Amniotic epithelial cell (primary cell): ENCODE measurements around the gene ANTXRL.

Experiments
- DNase-seq: peaks from one replicate; pipeline ENCODE4 v3.0.0-alpha.2; 2010; ENCODE audit warnings: low read depth

The ANTXRL gene

GRCh38 chr10:46308113-46308415 lies 21.3 kb downstream of the ANTXRL start:
- no peak for DNase-seq

GRCh38 chr10:46308666-46309450 lies 22.1 kb downstream of the ANTXRL start:
- no peak for DNase-seq

DNA sequence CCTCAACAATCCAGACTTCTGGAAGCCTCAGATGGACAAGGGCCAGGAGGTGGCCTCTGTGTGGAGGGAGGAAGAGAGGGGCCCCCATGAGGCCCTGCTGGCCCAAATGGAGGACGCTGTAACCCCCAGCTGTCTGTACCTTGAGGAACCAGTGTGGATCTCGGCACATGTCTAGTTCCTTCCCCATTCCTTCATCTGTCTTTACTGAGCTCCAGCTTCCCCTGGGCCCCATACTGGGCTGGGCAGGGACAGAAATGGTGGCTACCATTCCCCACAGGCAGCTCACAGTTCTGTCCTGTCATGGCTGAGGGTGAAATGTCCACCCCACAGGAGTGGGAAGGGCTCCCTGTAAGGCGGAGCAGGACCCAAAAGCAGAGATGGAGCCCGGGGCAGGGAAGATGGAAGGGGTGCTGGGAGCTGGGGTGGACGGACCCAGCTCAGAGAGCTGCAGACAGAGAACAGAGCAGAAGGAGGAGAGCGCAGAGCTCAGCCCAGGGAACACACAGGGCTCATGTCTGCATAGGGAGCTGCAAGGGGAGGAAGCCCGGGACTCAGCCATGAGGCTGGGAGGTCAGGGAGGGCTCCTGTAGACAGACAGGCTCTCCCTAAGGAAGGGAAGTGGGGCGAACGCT lies 22.8 kb downstream of the ANTXRL start:
- no peak for DNase-seq

- no peak for DNase-seq
Measured at GRCh38 chr10:46310143-46310514, 23.3 kb downstream of the ANTXRL start.

- no peak for DNase-seq
Measured at GRCh38 chr10:46310851-46311250, 24.1 kb downstream of the ANTXRL start.

DNA sequence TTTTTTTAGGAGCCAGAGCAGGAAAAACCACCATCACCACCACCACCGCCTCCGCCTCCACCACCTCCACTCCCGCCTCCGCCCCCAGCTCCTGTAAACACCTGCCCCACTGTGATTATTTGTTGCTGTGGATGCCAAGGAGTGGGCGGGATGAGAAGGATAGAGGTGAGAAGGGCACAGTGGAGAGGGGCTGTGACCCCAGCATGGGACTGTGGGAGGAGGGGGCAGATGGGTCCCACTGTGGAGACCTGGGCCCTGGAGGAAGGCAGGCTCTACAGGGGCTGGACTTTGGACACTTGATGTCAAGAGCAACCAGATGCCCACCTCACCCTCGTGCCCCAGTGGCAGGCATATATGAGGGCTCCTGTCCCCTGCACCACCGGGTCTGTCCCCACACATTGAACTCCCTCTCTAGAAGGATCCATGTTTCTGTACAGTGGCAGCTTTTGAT lies 24.7 kb downstream of the ANTXRL start:
- no peak for DNase-seq

DNA sequence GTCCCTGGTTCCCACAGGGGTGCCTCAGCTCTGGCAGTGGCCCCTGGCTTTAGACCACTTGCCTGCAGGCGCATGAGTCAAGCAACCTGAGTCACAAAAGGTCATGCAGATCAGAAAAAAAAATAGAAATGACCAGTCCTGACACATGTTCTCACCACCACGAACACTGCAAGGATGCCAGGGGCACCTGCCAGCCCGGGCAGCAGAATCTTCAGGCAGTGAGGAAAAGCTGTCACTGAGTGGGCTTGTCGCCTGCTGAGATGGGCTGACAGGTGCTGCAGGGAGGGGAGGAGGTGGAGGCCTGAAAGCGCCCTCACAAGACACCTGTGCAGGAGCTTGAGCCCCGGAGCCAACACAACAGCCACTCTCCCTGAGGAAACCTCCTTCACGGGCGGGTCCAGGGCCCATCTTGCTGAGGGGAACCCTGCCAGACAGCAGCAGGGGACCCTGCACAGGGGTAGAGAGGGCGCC lies 25.2 kb downstream of the ANTXRL start:
- peak; percentile 36 for DNase-seq

GRCh38 chr10:46312953-46313352 lies 26.2 kb downstream of the ANTXRL start:
- DNase-seq, result no peak

DNA sequence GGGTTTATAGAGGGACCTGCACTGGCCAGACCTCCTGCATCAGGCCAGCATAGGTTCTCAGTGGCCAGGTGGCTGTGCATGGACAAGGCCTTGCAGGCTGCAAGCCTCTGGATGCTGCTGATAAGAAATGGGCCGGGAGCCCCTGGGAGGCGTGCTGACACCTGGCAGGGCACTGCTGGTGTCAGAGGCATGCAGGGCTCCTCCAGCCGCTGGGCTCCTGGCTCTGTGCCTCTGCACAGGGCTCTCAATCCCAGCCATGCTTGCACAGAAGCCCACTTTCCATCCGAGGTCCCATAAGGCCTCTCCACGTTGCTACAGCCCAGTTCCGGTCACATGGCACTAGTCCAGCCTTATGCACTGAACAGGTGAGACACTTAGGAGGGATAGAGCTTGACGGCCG lies 27.3 kb downstream of the ANTXRL start:
- no peak for DNase-seq

DNA sequence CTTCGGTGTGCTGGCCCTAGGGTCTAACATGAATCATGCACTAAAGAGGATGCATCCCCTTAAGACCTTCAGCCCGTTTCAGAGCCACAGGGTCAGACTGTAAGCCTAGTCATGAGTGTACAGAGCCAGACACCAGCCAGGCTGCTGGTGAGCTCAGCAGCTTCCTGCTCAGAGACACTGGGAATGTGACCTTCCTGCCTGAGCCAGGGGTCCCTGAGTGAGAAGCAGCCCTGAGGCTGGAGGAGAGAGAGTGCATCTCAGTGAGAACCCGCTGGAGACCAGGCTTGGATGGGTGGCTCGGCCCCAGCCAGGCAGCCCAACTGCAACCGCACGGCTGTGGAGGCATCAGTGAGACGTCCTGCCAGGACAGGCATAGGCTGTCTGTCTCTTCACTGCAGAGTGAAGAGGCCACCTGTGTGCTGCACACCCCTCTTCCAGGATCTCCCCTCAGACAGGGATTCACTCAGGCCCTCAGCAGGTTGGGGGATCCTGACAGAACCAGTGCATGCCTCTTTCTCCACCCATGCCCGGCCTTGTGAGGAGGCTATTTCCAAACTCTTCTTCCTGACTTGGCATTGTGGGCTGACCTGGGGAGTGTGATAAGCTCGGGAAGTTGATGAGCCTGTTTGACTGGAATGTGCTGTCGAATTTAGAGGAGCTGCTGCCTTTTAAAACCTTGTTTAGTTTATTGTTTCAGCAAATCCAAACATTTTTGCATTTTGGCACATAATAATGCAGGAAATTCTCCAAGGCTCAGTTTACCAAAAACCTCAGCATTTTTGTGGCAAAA lies 28.5 kb downstream of the ANTXRL start:
- peak; percentile 82 for DNase-seq

DNA sequence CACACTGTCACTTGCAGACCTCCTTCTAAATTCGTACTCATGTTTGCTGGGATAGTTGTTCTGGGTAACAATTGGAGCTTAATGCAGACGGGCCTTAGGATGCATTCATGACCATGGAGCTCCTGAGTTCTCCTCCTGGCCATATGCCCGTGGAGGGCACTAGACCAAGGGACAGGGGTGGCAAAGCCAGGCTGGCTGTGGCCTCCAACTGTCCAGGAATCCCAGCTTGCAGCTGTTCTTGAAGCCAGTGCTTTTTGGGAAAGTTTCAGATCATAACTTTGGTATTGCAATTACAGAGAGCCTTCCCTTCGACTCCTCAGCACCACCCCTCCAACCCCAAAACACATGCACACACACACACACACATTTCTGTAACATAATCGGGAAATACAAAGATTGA lies 30.6 kb downstream of the ANTXRL start:
- no peak for DNase-seq

DNA sequence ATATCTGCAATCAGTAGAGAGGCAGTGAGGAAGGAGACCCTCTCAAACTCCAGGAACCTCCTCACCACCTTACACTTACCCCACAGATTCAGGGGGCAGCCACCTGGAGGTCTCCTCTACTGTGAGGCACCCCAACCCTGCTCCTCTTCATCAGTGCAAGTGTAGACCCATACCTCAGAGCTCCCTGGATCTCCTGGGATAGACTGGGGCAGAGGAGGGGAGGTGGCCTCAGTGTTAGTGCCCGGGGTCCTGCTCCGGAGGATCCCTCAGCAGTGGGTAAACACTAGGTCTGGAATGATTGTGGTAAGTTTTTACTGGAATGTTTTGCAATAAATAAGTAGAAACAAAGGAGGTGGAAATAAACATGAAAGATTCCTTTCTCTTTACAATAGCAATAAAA lies 31.1 kb downstream of the ANTXRL start:
- DNase-seq, result no peak

- no peak for DNase-seq
Measured at GRCh38 chr10:46318799-46319198, 32.0 kb downstream of the ANTXRL start.

DNA sequence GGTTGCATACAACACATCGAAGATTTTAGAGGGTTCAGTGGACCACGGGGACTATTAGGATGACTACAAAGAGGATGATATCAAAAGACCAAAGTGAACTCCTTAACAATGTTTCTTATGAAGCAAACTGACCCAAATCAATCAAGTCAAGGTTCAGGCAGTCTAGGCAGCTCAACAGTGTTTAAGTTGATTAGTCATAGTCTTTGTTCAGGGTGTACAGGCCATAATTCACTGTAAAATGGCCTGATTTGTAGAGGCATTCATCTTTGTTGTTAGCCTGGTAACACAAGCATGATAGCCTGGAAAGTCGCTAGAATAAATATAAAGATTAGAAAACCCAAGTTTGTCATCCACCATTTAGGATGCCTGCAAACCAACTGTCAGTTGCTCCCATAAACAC lies 32.6 kb downstream of the ANTXRL start:
- DNase-seq, result peak; percentile 62

GRCh38 chr10:46321770-46322169 lies 35.0 kb downstream of the ANTXRL start:
- DNase-seq, result no peak

- peak; percentile 24 for DNase-seq
Measured at GRCh38 chr10:46323176-46323575, 36.4 kb downstream of the ANTXRL start.

- DNase-seq, result no peak
Measured at GRCh38 chr10:46325021-46325420, 38.2 kb downstream of the ANTXRL start.

GRCh38 chr10:46326066-46326465 lies 39.3 kb downstream of the ANTXRL start:
- DNase-seq, result peak; percentile 52

DNA sequence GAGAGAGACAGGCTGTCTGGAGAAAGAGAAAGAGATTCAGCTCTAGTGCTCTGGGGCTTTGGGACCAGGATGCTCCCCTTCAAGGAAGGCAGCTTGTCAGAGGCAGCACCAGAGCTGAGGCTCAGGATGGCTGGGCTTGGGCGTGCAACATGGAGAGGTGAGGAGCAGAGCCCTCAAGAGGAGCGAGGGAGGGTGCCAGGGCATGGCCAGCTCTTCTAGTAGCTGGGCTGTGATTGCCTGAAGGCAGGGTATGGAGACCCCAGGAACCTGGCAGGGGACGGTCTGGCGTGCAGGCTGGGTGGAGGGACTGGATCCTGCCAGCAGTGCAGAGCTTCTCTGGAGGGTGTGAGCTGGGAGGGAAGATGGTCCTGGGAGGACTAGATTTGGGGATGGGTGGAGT lies 40.2 kb downstream of the ANTXRL start:
- DNase-seq, result no peak

DNA sequence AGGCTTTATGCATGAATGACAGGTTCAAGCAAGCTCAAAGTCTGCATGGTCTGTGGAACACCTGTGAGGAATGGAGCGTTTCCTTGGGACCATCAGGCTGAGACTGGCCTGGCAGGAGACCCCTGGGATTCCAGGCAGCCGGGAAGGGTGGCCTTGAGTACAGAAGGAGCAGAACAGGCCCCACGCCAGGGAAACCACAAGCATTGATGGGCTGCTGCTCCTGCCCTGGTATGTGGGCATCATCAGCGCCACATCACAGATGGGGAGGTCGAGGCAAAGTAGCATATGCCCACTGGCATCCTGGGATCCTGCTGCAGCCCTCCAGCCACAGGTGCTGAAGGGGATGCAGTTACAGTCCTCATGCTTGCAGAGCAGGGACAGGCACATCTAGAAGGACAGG lies 40.9 kb downstream of the ANTXRL start:
- no peak for DNase-seq

GRCh38 chr10:46328853-46329689 lies 42.3 kb downstream of the ANTXRL start:
- DNase-seq, result no peak

DNA sequence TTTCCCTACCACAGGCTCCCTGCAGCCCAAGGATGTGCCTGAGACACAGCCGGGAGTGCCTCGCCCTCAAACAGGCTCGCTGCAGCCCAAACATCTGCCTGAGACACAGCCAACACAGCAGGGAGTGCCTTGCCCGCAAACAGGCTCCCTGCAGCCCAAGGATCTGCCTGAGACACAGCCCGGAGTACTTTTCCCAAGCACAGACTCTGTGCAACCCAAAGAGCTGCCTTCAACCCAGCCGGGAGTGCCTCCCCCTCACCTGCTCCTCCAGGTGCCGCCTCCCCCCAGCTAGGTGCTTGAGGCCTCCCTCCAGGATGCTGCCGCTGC lies 42.9 kb downstream of the ANTXRL start:
- DNase-seq, result no peak
